ENCODE results near the gene PNRC1.
"Not testable (repeated sequence)": the region's sequence is repeated elsewhere in the genome, so short reads cannot be mapped to it uniquely, and the experiment has no call there.

PNRC1 gene

GRCh38 chr6:89063881-89064280 is 16.7 kb upstream of the PNRC1 start:
- no peak for DNase-seq

DNA sequence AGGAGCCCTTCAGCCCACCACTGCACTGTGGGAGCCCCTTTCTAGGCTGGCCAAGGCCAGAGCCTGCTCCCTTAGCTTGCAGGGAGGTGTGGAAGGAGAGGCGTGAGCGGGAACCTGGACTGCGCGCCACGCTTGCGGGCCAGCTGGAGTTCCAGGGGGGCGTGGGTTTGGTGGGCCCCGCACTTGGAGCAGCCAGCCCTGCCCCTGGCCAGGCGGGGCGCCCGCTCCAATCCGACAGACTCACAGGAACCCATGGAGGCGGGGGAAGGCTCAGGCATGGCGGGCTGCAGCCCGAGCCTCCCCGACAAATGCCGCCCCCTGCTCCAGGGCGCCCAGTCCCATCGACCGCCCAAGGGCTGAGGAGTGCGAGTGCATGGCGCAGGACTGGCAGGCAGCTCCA is 15.6 kb upstream of the PNRC1 start:
- not testable (repeated sequence) for DNase-seq

DNA sequence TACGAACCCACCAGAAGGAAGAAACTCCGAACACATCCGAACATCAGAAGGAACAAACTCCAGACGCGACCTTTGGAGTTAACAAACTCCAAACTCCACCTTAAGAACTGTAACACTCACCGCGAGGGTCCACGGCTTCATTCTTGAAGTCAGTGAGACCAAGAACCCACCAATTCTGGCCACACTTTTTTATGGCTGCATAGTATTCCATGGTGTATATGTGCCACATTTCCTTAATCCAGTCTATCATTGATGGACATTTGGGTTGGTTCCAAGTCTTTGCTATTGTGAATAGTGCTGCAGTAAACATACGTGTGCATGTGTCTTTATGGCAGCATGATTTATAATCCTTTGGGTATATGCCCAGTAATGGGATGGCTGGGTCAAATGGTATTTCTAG is 14.4 kb upstream of the PNRC1 start:
- DNase-seq, result not testable (repeated sequence)

DNA sequence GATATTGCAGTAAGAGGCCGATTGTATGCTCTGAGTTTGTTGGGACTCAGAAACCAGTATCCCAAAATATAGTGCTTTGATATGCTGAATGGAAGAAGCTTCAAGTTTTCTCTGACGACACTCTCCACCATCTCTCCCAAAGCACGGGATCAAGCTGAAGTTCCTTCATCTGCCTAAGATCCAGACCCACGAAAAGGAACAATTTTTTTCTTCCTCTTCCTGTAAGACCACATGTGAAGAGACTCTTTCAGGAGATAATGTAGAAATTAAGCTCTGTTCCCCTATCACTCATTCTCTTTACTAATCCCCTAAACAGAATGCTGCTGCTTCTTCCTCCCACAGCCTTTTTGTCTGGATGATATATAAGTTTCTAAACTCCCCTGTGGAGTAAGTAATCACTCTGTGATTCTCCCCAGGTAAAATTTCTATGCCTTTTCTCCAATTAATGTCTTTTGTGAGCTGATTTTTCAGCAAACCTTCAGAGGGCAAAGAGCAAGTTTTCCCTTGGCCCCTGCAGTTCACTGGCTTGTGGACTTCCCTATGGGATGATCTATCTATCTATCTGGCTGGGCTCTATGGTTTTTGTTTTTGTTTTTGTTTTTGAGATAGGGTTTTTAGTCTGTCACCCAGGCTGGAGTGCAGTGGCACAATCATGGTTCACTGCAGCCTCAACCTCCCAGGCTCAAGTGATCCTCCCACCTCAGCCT is 13.5 kb upstream of the PNRC1 start:
- DNase-seq, result peak; percentile 63

- DNase-seq, result no peak
Observed at GRCh38 chr6:89067796-89068195, 12.8 kb upstream of the PNRC1 start.

DNA sequence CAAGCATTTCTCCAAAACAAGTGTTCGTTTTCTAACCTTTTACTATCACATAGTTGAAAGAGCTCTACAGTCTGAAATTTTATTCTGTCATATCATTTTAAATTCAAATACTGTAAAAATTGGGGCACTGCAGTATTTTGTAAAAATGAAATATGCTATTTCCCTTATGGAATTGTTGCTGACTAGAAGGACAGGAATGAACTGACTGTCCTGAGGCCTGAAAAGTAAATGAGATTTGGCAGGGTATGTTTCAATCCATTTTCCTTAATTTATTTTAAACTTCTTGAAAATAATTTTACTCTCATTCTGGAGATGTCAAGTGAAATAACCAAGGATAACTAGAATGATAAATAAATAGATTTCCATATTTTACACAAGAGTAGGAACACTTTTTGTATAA is 11.9 kb upstream of the PNRC1 start:
- DNase-seq, result no peak

- DNase-seq, result no peak
Observed at GRCh38 chr6:89069536-89070163, 10.9 kb upstream of the PNRC1 start.

GRCh38 chr6:89071036-89071435 is 9.5 kb upstream of the PNRC1 start:
- no peak for DNase-seq

DNA sequence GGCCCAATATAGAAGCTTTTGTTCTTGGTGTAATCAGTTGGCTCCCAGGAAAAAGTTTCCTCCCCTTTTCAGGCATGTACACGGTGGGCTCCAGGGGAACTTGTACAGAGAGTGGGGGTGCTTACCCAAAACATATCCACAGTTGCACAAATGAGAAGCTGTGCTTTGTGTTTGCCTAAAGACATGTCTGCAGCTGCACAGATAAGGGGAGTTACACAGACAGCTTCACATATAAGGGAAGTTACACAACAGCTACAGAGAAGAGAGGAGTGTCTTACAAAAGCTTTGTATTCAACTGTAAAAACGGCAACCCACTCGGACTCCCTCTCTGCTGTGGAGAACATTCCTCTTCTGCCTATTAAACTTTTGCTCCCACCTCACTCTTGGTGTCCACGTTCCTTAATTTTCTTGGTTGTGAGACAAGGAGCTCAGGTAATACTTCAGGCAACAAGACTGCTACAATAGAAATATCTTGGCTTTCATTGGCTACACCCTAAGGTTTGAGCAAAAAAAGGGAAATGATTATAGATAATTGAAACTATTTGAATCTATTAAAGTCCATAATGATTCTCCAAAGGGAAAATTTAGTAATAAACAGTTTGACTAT is 7.4 kb upstream of the PNRC1 start:
- DNase-seq, result peak; percentile 96

GRCh38 chr6:89073840-89074239 is 6.7 kb upstream of the PNRC1 start:
- DNase-seq, result no peak

GRCh38 chr6:89079511-89080234 is 878 bp upstream of the PNRC1 start:
- peak; percentile 39 for DNase-seq

DNA sequence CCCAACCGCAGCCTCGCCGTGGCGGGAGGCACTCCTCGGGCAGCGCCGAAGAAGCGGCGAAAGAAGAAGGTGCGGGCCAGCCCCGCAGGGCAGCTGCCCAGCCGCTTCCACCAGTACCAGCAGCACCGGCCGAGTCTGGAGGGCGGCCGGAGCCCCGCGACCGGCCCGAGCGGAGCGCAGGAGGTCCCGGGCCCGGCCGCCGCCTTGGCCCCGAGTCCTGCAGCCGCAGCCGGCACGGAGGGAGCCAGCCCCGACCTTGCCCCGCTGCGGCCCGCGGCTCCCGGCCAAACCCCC is 525 bp downstream of the PNRC1 start:
- peak; percentile 20 for DNase-seq

DNA sequence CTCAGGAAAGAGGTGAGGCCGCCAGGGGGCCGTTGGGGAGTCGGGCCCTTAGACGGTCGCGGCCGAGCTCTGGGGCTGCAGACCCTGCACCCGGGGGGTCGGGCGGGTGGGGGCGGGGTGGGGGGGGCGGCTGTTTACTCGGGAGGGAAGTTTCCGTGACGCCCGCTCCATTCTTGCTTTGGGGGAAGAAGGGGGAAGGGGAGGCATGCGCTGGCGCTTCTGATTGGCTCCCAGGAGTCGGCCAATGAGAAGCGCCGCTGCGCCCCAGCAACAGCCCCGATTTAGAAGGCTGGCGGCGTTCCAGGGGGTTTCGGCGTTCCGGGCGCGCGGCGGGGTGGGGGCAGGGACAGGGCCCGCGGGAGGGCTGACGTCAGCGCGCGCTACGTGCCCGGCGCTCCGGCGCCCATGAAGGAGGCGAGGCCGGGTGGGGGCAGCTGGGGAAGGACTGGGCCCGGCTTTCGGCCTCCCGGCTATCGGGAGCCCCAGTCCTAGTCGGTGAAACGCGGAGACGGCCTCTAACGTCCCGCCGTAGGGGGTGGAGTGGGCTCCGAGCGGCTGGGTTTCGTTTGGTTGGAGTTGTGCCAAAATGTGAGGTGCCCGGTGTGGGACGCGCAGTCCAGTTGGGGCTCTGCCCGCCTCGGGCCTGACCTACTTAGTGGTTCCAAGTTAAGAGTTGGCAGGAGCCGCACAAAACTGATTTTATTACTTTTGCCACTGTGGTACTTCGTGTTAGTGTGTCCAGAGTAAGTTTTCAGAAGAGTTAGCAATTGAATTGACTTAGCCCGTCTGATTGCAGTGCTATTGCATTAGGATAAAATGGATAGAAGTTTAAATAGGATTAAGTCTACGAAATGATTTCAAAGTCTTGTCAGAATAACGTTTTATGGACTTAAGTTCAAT is 1.1 kb downstream of the PNRC1 start:
- peak; percentile 92 for DNase-seq

GRCh38 chr6:89082486-89082891 is 1.9 kb downstream of the PNRC1 start:
- peak; percentile 4 for DNase-seq

DNA sequence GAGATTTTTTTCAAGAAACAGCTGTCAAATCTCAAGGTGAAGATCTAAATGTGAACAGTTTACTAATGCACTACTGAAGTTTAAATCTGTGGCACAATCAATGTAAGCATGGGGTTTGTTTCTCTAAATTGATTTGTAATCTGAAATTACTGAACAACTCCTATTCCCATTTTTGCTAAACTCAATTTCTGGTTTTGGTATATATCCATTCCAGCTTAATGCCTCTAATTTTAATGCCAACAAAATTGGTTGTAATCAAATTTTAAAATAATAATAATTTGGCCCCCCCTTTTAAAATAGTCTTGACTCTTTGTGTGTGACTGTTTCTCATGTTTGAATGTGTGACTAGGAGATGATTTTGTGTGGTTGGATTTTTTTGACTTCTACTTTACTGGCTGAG is 4.0 kb downstream of the PNRC1 start:
- no peak for DNase-seq

- no peak for DNase-seq
Observed at GRCh38 chr6:89084954-89085353, 4.4 kb downstream of the PNRC1 start.

DNA sequence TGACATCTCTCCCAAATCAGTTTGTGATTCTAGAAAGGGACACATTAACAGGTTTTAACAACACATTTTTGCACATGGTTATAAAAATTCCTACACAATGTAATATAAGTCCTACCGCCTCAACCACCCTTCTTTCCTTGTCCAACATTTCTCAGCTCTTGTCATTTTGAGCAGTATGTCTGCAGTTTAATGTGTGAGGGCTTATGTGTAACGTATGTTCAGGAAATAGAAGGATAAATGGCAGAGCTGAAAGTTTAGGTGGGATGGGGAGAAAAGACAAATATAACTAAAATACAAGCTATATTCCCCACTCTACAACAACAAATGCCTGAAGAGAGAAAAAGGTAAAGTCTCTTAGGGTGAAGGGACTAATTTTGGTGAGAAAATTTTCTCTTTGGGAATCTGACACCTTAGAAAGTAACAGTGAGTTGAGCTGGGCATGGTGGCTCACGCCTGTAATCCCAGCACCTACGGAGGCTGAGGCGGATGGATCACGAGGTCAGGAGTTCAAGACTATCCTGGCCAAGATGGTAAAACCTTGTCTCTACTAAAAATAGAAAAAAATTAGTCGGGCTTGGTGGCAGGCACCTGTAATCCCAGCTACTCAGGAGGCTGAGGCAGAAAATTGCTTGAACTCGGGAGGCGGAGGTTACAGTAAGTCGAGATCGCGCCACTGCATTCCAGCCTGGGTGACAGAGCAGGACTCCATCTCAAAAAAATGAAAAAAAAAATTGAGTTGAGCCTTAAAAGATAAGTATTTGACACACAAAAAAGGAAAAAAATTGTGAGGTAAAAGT is 5.1 kb downstream of the PNRC1 start:
- no peak for DNase-seq

DNA sequence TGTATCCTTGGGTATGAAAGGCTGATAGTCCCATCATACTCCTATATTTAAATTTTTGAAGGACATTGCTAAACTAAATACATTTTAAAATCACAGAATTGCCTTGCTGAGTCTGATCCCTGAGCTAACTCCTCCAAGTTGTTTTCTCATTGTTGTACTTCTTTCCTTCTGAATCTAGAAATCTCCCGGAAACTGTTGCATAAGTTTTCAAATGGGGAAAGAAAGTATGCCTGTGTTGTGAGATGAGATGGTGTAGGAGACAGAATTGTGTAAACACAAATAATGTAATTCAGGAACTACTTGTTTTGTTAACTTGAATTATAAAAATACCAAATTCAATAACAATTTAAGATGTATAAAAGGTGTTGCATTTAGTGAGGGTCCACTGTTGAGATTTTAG is 7.3 kb downstream of the PNRC1 start:
- no peak for DNase-seq

GRCh38 chr6:89098461-89098860 is 17.9 kb downstream of the PNRC1 start:
- DNase-seq, result no peak

GRCh38 chr6:89100114-89100513 is 19.6 kb downstream of the PNRC1 start:
- no peak for DNase-seq

GRCh38 chr6:89110284-89110683 is 29.7 kb downstream of the PNRC1 start:
- DNase-seq, result no peak

DNA sequence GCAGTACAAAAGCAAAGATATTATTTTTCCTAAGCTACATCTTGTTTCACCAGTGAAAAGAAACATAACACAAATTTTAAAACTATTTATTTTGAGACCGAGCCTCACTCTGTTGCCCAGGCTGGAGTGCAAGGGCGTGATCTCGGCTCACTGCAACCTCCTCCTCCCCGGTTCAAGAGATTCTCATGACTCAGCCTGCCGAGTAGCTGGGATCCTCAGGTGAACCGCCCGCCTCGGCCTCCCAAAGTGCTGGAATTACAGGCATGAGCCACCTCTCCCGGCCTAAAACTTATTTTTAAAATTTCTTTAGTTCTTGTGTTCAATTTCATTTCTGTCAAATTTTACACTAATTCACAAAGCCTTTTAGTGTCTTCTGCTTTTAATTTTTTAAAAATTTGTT is 31.4 kb downstream of the PNRC1 start:
- no peak for DNase-seq

All from MV-4-11 (cell line).